ENCODE results near the gene PPP2CA.
A peak's percentile ranks its signal among the peaks of the same experiment; 100 is the strongest.

The PPP2CA gene

DNA sequence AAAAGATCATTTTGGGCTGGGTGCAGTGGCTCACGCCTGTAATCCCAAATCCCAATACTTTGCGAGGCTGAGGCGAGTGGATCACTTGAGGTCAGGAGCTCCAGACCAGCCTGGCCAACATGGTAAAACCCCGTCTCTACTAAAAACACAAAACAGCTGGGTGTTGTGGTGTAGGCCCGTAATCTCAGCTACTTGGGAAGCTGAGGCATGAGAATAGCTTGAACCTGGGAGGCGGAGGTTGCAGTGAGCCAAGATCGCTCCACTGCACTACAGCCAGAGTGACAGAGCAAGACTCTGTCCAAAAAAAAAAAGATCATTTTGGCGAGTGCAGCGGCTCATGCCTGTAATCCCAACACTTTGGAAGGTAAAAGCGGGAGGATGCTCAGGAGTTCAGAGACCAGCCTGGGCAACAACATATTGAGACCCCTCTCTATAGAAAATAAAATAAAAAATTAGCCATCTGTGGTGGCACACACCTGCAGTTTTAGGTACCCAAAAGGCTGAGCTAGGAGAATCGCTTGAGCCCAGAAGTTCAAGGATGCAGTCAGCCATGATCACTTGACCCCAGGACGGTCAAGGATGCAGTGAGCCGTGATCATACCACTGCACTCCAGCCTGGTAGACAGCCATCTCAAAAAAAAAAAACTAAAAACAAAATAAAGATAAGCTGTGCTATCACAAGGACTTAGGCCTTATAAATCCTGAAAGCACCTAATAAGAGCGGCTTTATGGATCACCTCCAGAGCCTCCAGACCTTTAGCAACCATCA lies 16.2 kb downstream of the PPP2CA start:
- no peaks in the 10 kb centered on the region for H3K9me3 ChIP-seq (ENCODE audit: control insufficient read depth, insufficient read depth, low read length)
- no peaks in the 10 kb centered on the region for H3K36me3 ChIP-seq (ENCODE audit: control insufficient read depth, insufficient read depth, low read length)
- no peak overlapping the region for H3K4me3 ChIP-seq (ENCODE audit: low read depth, low read length)

DNA sequence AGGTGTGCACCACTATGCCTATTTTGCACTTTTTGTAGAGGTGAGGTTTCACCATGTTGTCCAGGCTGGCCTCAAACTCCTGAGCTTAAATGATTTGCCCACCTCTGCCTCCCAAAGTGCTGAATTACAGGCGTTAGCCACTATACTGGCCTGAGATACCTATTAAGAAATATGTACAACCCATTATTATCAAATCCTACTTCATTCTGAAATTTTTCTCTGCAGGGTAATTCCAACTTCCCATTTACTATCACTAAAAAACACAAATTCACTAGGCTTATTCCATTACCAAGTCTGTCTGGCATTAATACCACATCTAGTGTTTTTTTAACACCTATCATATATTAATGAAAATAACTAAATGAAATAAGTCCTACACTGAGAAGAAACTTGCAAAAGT lies 18.2 kb downstream of the PPP2CA start:
- Histone ChIP-seq H3K27me3 (ENCODE audit: control insufficient read depth, insufficient read depth, low read length) (no peaks in the 10 kb centered on the region), H3K9ac (ENCODE audit: low read depth, low read length) (no peak overlapping the region), H3K36me3 (ENCODE audit: control insufficient read depth, insufficient read depth, low read length) (no peaks in the 10 kb centered on the region), H3K4me1 (ENCODE audit: control insufficient read depth, insufficient read depth, low read length) (no peaks in the 10 kb centered on the region), H3K9me3 (ENCODE audit: control insufficient read depth, insufficient read depth, low read length) (no peaks in the 10 kb centered on the region), H3K4me3 (ENCODE audit: low read depth, low read length) (no peak overlapping the region)

More for the DNA sequence above, 16.2 kb downstream of the PPP2CA start:
- Histone ChIP-seq H3K9ac (ENCODE audit: low read depth, low read length) (no peak overlapping the region), H3K27me3 (ENCODE audit: control insufficient read depth, insufficient read depth, low read length) (no peaks in the 10 kb centered on the region), H3K4me1 (ENCODE audit: control insufficient read depth, insufficient read depth, low read length) (no peaks in the 10 kb centered on the region)

DNA sequence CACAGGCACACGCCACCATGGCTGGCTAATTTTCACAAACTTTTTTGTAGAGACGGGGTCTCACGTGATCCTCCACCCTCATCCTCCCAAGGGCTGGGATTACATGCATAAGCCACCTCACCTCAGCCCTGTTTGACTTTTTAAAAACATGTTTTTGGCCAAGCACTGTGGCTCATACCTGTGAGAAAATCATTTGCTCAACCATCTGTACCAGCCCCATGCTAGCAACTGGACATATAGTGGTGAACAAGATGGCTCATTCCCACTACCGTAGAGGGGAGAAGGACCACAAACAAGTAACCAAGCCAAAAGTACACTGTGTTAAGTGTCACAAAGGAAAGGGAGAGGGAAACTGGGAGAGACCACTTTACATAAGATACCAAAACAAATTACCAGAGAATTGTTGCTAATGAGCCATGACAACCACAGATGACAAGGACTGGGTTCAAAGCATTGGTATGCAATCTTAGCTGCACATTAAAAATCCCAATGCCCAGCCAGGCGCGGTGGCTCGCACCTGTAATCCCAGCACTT lies 19.2 kb downstream of the PPP2CA start:
- no peak overlapping the region for H3K9ac ChIP-seq (ENCODE audit: low read depth, low read length)
- H3K9me3 ChIP-seq (ENCODE audit: control insufficient read depth, insufficient read depth, low read length) = no peaks in the 10 kb centered on the region
- peaks cover 1% of the 10 kb centered on the region for H3K36me3 ChIP-seq (ENCODE audit: control insufficient read depth, insufficient read depth, low read length)
- H3K27me3 ChIP-seq (ENCODE audit: control insufficient read depth, insufficient read depth, low read length) = no peaks in the 10 kb centered on the region
- no peak overlapping the region for H3K4me3 ChIP-seq (ENCODE audit: low read depth, low read length)
- H3K4me1 ChIP-seq (ENCODE audit: control insufficient read depth, insufficient read depth, low read length) = no peaks in the 10 kb centered on the region

DNA sequence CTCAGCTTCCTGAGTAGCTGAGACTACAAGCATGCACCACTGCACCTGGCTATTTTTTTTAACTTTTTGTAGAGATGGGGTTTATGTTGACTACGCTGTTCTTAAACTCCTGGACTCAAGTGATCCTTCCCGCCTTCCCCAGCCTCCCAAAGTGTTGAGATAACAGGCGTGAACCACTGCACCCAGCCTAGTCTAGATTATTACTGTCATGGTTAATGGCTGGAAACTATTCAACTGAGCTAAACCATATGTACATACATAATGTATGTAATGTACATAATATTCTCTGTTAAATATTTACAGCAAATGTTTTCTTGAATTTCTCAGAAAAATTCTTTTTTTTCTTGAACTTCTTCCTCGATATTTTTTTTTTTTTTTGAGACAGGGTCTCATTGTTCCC lies 21.3 kb downstream of the PPP2CA start:
- Histone ChIP-seq H3K4me3 (ENCODE audit: low read depth, low read length) (no peak overlapping the region), H3K9me3 (ENCODE audit: control insufficient read depth, insufficient read depth, low read length) (no peaks in the 10 kb centered on the region), H3K9ac (ENCODE audit: low read depth, low read length) (no peak overlapping the region), H3K4me1 (ENCODE audit: control insufficient read depth, insufficient read depth, low read length) (no peaks in the 10 kb centered on the region), H3K36me3 (ENCODE audit: control insufficient read depth, insufficient read depth, low read length) (peaks cover 21% of the 10 kb centered on the region), H3K27me3 (ENCODE audit: control insufficient read depth, insufficient read depth, low read length) (no peaks in the 10 kb centered on the region)

DNA sequence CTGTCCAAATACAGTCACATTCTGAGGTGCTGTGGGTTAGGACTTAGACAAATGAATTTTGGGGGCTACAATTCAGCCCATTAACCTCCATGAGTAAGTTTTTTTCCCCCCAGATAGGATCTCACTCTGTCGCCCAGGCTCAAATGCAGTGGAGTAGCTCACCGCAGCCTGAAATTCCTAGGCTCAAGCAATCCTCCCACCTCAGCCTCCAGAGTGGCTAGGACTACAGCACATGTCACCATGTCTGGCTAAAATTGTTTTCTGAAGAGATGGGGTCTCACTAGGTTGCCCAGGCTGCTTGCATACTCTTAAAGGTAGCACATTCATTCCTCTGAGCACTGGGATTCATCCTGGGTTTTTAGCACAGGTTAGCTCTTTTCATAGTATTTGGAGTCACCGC lies 22.2 kb downstream of the PPP2CA start:
- H3K9me3 ChIP-seq (ENCODE audit: control insufficient read depth, insufficient read depth, low read length) = no peaks in the 10 kb centered on the region
- no peak overlapping the region for H3K4me3 ChIP-seq (ENCODE audit: low read depth, low read length)
- H3K27me3 ChIP-seq (ENCODE audit: control insufficient read depth, insufficient read depth, low read length) = no peaks in the 10 kb centered on the region
- peaks cover 21% of the 10 kb centered on the region for H3K36me3 ChIP-seq (ENCODE audit: control insufficient read depth, insufficient read depth, low read length)
- no peaks in the 10 kb centered on the region for H3K4me1 ChIP-seq (ENCODE audit: control insufficient read depth, insufficient read depth, low read length)
- H3K9ac ChIP-seq (ENCODE audit: low read depth, low read length) = no peak overlapping the region

DNA sequence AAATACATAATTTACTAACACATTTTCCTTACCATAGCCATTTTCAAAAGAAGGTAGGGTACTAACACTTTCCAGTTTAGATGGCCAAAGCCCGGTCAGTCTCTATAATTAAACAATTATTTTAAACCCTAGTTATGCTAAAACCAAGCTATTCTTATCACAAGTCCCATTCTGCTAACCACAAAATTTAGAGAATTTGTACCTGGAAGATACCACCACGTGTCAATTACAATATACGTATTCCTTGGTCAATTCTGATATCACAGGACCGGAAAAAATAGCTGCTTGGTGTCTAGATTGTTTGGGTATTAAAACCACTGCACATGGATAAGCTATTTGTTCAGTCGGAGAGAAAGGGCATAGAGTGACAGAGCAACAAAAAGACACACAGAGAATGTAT lies 30.2 kb downstream of the PPP2CA start:
- H3K4me3 ChIP-seq (ENCODE audit: low read depth, low read length) = no peak overlapping the region
- no peaks in the 10 kb centered on the region for H3K9me3 ChIP-seq (ENCODE audit: control insufficient read depth, insufficient read depth, low read length)
- no peaks in the 10 kb centered on the region for H3K4me1 ChIP-seq (ENCODE audit: control insufficient read depth, insufficient read depth, low read length)
- no peak overlapping the region for H3K9ac ChIP-seq (ENCODE audit: low read depth, low read length)
- no peaks in the 10 kb centered on the region for H3K27me3 ChIP-seq (ENCODE audit: control insufficient read depth, insufficient read depth, low read length)
- peaks cover 15% of the 10 kb centered on the region for H3K36me3 ChIP-seq (ENCODE audit: control insufficient read depth, insufficient read depth, low read length)

- no peaks in the 10 kb centered on the region for H3K36me3 ChIP-seq (ENCODE audit: control insufficient read depth, insufficient read depth, low read length)
- H3K9me3 ChIP-seq (ENCODE audit: control insufficient read depth, insufficient read depth, low read length) = no peaks in the 10 kb centered on the region
- no peak overlapping the region for H3K9ac ChIP-seq (ENCODE audit: low read depth, low read length)
- no peak overlapping the region for H3K4me3 ChIP-seq (ENCODE audit: low read depth, low read length)
- no peaks in the 10 kb centered on the region for H3K27me3 ChIP-seq (ENCODE audit: control insufficient read depth, insufficient read depth, low read length)
- H3K4me1 ChIP-seq (ENCODE audit: control insufficient read depth, insufficient read depth, low read length) = peaks cover 2% of the 10 kb centered on the region
Observed at GRCh38 chr5:134189031-134189430, 36.8 kb downstream of the PPP2CA start.

DNA sequence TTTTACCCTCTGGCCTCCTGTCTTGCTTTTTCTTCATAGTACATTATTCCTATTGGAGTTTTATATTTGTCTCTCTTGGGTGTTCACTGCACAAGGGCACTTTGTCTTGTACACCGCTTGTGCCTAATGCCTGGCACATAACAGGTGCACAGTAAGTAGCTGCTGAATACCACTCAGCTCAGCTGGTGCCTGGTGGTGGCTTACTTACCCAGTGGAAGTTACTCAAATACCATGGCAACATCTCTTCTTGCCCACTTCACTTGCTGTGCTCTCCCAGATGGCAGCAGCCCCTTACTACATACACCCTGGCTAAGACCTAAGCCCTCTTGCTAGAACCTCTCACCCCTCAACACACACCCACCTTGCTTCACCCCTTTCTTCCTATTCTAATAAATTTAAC lies 37.8 kb downstream of the PPP2CA start:
- no peaks in the 10 kb centered on the region for H3K9me3 ChIP-seq (ENCODE audit: control insufficient read depth, insufficient read depth, low read length)
- H3K4me3 ChIP-seq (ENCODE audit: low read depth, low read length) = no peak overlapping the region
- H3K9ac ChIP-seq (ENCODE audit: low read depth, low read length) = no peak overlapping the region
- H3K4me1 ChIP-seq (ENCODE audit: control insufficient read depth, insufficient read depth, low read length) = peaks cover 2% of the 10 kb centered on the region
- no peaks in the 10 kb centered on the region for H3K27me3 ChIP-seq (ENCODE audit: control insufficient read depth, insufficient read depth, low read length)
- no peaks in the 10 kb centered on the region for H3K36me3 ChIP-seq (ENCODE audit: control insufficient read depth, insufficient read depth, low read length)

GRCh38 chr5:134184155-134185135 lies 41.4 kb downstream of the PPP2CA start:
- peaks cover 2% of the 10 kb centered on the region for H3K4me1 ChIP-seq (ENCODE audit: control insufficient read depth, insufficient read depth, low read length)
- no peaks in the 10 kb centered on the region for H3K27me3 ChIP-seq (ENCODE audit: control insufficient read depth, insufficient read depth, low read length)
- no peak overlapping the region for H3K9ac ChIP-seq (ENCODE audit: low read depth, low read length)
- H3K4me3 ChIP-seq (ENCODE audit: low read depth, low read length) = no peak overlapping the region
- no peaks in the 10 kb centered on the region for H3K36me3 ChIP-seq (ENCODE audit: control insufficient read depth, insufficient read depth, low read length)
- no peaks in the 10 kb centered on the region for H3K9me3 ChIP-seq (ENCODE audit: control insufficient read depth, insufficient read depth, low read length)

DNA sequence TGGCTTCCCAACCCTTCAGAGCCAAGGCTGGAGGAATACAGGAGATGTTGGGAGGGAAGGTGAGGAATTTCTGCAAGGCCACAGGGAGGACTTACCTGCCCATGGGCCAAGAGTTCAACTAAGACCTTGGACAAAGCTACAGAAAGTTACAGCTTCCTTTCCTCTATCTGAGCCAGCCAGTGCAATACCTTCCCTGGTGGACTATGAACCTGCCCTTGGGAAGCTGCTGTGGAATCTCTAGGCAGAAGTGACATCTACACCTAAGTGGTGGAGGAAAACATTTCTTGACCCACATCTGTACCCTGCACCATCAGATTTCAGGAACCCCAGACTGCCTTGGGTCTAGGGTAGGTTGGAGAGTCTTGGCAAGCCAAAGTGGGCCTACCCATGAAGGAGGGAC lies 42.4 kb downstream of the PPP2CA start:
- Histone ChIP-seq H3K9me3 (ENCODE audit: control insufficient read depth, insufficient read depth, low read length) (no peaks in the 10 kb centered on the region), H3K4me1 (ENCODE audit: control insufficient read depth, insufficient read depth, low read length) (peaks cover 2% of the 10 kb centered on the region), H3K36me3 (ENCODE audit: control insufficient read depth, insufficient read depth, low read length) (no peaks in the 10 kb centered on the region), H3K27me3 (ENCODE audit: control insufficient read depth, insufficient read depth, low read length) (no peaks in the 10 kb centered on the region), H3K9ac (ENCODE audit: low read depth, low read length) (no peak overlapping the region), H3K4me3 (ENCODE audit: low read depth, low read length) (no peak overlapping the region)

GRCh38 chr5:134178096-134178419 lies 47.8 kb downstream of the PPP2CA start:
- H3K4me3 ChIP-seq (ENCODE audit: low read depth, low read length) = peak overlapping the region; percentile 89
- peak overlapping the region; percentile 81 for H3K9ac ChIP-seq (ENCODE audit: low read depth, low read length)
- no peaks in the 10 kb centered on the region for H3K27me3 ChIP-seq (ENCODE audit: control insufficient read depth, insufficient read depth, low read length)
- peaks cover 4% of the 10 kb centered on the region for H3K4me1 ChIP-seq (ENCODE audit: control insufficient read depth, insufficient read depth, low read length)
- peaks cover 4% of the 10 kb centered on the region for H3K36me3 ChIP-seq (ENCODE audit: control insufficient read depth, insufficient read depth, low read length)
- no peaks in the 10 kb centered on the region for H3K9me3 ChIP-seq (ENCODE audit: control insufficient read depth, insufficient read depth, low read length)
